HEK293 (cell line): ENCODE results near the gene TENT4B.

ENCODE experiments used
- CTCF ChIP-seq: fragments of 450-650 bp; formaldehyde crosslinking; IDR thresholded peaks from 2 replicates; pipeline ENCODE4 v1.5.1; 2016; ENCODE audit warnings: missing biosample characterization, missing genetic modification characterization
- PRDM10 ChIP-seq: fragments of 450-650 bp; formaldehyde crosslinking; IDR thresholded peaks from 2 replicates; pipeline ENCODE4 v1.5.1; 2016; ENCODE audit warnings: missing biosample characterization, missing genetic modification characterization
- ZEB2 ChIP-seq: fragments of 450-650 bp; formaldehyde crosslinking; IDR thresholded peaks from 2 replicates; pipeline ENCODE4 v1.5.1; 2016; ENCODE audit warnings: missing biosample characterization, missing genetic modification characterization
- ZNF274 ChIP-seq, 2 experiments: fragments of 200-500 bp in 1 of 2; fragments of 450-650 bp in 1 of 2; sonication (Bioruptor generic) in 1 of 2; formaldehyde crosslinking in 1 of 2; IDR thresholded peaks; 2 replicates each; pipeline versions ENCODE4 v1.5.1 to v1.6.1; 2014 to 2016; ENCODE audit warnings: borderline replicate concordance in 1 of 2, inconsistent platforms in 1 of 2, low read length in 1 of 2, missing biosample characterization in 1 of 2, missing genetic modification characterization in 1 of 2

DNA sequence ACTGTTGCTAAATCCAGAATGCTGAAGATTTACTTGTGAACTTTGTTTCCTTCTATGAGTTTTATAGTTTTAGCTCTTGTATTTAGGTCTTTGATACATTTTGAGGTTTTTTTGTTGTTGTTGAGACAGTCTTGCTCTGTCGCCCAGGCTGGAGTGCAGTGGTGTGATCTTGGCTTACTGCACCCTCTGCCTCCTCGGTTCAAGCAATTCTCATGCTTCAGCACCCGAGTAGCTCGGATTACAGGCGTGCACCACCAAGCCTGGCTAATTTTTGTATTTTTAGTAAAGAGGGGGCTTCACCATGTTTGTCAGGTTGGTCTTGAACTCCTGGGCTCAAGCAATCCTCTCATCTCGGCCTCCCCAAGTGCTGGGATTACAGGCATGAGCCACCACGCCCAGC, 14.4 kb downstream of the TENT4B start:
- no peak for TF ChIP-seq ZEB2 (tag by site-specific recombination)
- TF ChIP-seq CTCF: no peak
- no peak for TF ChIP-seq PRDM10 (tag by site-specific recombination)
- TF ChIP-seq ZNF274 (IDR thresholded peaks at IDR 0.05; ENCODE audit: low read length): no peak
- no peak for TF ChIP-seq ZNF274 (tag by site-specific recombination; IDR thresholded peaks at IDR 0.05; ENCODE audit: borderline replicate concordance)
